H1 (cell line): Measurements from ENCODE around the gene TMEM203. TPM values are rescaled to one million over a fixed set of nuclear protein-coding genes. Genes with fewer than 3 reads are reported as not detected.

ENCODE experiments used
- CEBPB ChIP-seq: IDR thresholded peaks from 2 replicates; pipeline ENCODE4 v1.6.1; 2012; ENCODE audit warnings: low read depth, low read length
- CTBP2 ChIP-seq: IDR thresholded peaks from 2 replicates; pipeline ENCODE4 v1.7.0; 2011; ENCODE audit warnings: borderline replicate concordance, mild to moderate bottlenecking, moderate library complexity, mixed read lengths, low read length; ENCODE audit not compliant: insufficient read depth, insufficient read length
- E2F6 ChIP-seq: IDR thresholded peaks from 2 replicates; pipeline ENCODE4 v1.6.1; 2012; ENCODE audit warnings: inconsistent platforms
- GTF2F1 ChIP-seq: IDR thresholded peaks from 2 replicates; pipeline ENCODE4 v1.6.1; 2012; ENCODE audit warnings: low read depth, low read length, improper control_type of control experiment, borderline replicate concordance
- JUN ChIP-seq: IDR thresholded peaks from 2 replicates; pipeline ENCODE4 v1.6.1; 2011; ENCODE audit warnings: low read depth, mild to moderate bottlenecking, improper control_type of control experiment, low read length
- POLR2AphosphoS5 ChIP-seq: IDR thresholded peaks from 2 replicates; pipeline ENCODE4 v1.6.1; 2011; ENCODE audit warnings: low read depth, low read length
- TAF7 ChIP-seq: optimal IDR thresholded peaks from 2 replicates; pipeline ENCODE3; 2011; ENCODE audit warnings: low read depth, mild to moderate bottlenecking, inconsistent platforms, low read length, moderate library complexity, borderline replicate concordance
- polyA plus RNA-seq, 7 experiments: library from polyadenylated mRNA; depleted of rRNA in 3 of 7; stranded (reverse) in 5 of 7; unstranded in 2 of 7; fragments of >200 nt in 5 of 7; fragments of 200-250 nt in 2 of 7; gene quantifications; 1 replicate in 5 of 7; 2 replicates in 1 of 7; 4 replicates in 1 of 7; pipeline versions ENCODE4 v1.2.1 to v1.2.3, GENCODE V29; 2011 to 2013; ENCODE audit warnings: missing spikeins in 2 of 7, mixed read lengths in 2 of 7
- total RNA-seq: library from RNA; stranded (reverse); fragmentation: NEBNext Ultra II Directional; extraction: Animal tissue kit (Norgen Biotek cat#: 25700); gene quantifications from 2 replicates; pipeline ENCODE4 v1.2.1, GENCODE V29; 2021

The TMEM203 gene
- total and polyA plus RNA-seq, 2 of the 8 experiments (the other 6 are each of a cell fraction or from before 2014, with no cell fraction given): 44.1 to 57.1 TPM

- no peak for TF ChIP-seq CEBPB
- TF ChIP-seq JUN: no peak
- no peak for TF ChIP-seq TAF7
- TF ChIP-seq E2F6: no peak
- no peak for TF ChIP-seq GTF2F1
- no peak for TF ChIP-seq POLR2AphosphoS5
- TF ChIP-seq CTBP2: no peak
- TF ChIP-seq, all 59 proteins: peak for 0
These were observed 35.5 kb downstream of the TMEM203 start, which contains the start of gene LRRC26 (continued) for GRCh38 chr9:137169896-137170358.
